ENCODE measurements around the gene WWOX. TPM values are rescaled to one million over a fixed set of nuclear protein-coding genes. Genes with fewer than 3 reads are reported as not detected.

WWOX gene
- total RNA-seq, 4 donors from 2014 or later: 76.8 to 102 (median 83.6) TPM

GRCh38 chr16:78515421-78515820 lies 416.0 kb downstream of the WWOX start:
- Histone ChIP-seq H3K4me3 (no peak overlapping the region), H3K4me1 (no peaks in the 10 kb centered on the region), H3K27ac (no peak overlapping the region), H3K36me3 (no peaks in the 10 kb centered on the region), H3K27me3 (no peaks in the 10 kb centered on the region), H3K9me3 (no peaks in the 10 kb centered on the region)
- TF ChIP-seq EP300 (IDR thresholded peaks at IDR 0.05) (no peak), CTCF (IDR thresholded peaks at IDR 0.05) (no peak), POLR2A (IDR thresholded peaks at IDR 0.05) (no peak)
- no peak for DNase-seq (ENCODE audit: low spot score in 2 of 2)
- WGBS, 2 donors: 96 to 98% methylated on average over 14 of the region's 14 CpGs

- WGBS, 2 donors: 77 to 78% methylated on average over 9 of the region's 9 CpGs
- Histone ChIP-seq H3K27ac (no peak overlapping the region), H3K36me3 (no peaks in the 10 kb centered on the region), H3K27me3 (no peaks in the 10 kb centered on the region), H3K9me3 (no peaks in the 10 kb centered on the region), H3K4me3 (no peak overlapping the region), H3K4me1 (no peaks in the 10 kb centered on the region)
- TF ChIP-seq POLR2A (IDR thresholded peaks at IDR 0.05) (no peak), EP300 (IDR thresholded peaks at IDR 0.05) (no peak)
- no peak for DNase-seq (ENCODE audit: low spot score in 2 of 2)
Measured at GRCh38 chr16:78516006-78516736, 416.7 kb downstream of the WWOX start.

GRCh38 chr16:78519896-78520295 lies 420.4 kb downstream of the WWOX start:
- no peaks in the 10 kb centered on the region for H3K36me3 ChIP-seq
- no peaks in the 10 kb centered on the region for H3K9me3 ChIP-seq
- no peaks in the 10 kb centered on the region for H3K4me1 ChIP-seq
- H3K4me3 ChIP-seq: no peak overlapping the region
- H3K27me3 ChIP-seq: no peaks in the 10 kb centered on the region
- no peak for TF ChIP-seq CTCF (IDR thresholded peaks at IDR 0.05)
- no peak for TF ChIP-seq EP300 (IDR thresholded peaks at IDR 0.05)
- TF ChIP-seq POLR2A (IDR thresholded peaks at IDR 0.05): no peak
- 98% methylated on average over 8 of the region's 8 CpGs for WGBS, 2 donors
- H3K27ac ChIP-seq: no peak overlapping the region
- DNase-seq (ENCODE audit: low spot score in 2 of 2): no peak

GRCh38 chr16:78520470-78520869 lies 421.0 kb downstream of the WWOX start:
- Histone ChIP-seq H3K4me3 (no peak overlapping the region), H3K36me3 (no peaks in the 10 kb centered on the region), H3K4me1 (no peaks in the 10 kb centered on the region), H3K27me3 (no peaks in the 10 kb centered on the region), H3K9me3 (no peaks in the 10 kb centered on the region), H3K27ac (no peak overlapping the region)
- DNase-seq (ENCODE audit: low spot score in 2 of 2): no peak
- TF ChIP-seq EP300 (IDR thresholded peaks at IDR 0.05) (no peak), POLR2A (IDR thresholded peaks at IDR 0.05) (no peak), CTCF (IDR thresholded peaks at IDR 0.05) (no peak)
- WGBS, 2 donors: 82 to 88% methylated on average over 5 of the region's 5 CpGs

- no peaks in the 10 kb centered on the region for H3K4me1 ChIP-seq
- DNase-seq (ENCODE audit: low spot score in 2 of 2): no peak
- H3K27me3 ChIP-seq: no peaks in the 10 kb centered on the region
- no peaks in the 10 kb centered on the region for H3K36me3 ChIP-seq
- TF ChIP-seq POLR2A (IDR thresholded peaks at IDR 0.05) (no peak), EP300 (IDR thresholded peaks at IDR 0.05) (no peak), CTCF (IDR thresholded peaks at IDR 0.05) (no peak)
- WGBS, 2 donors: 60 to 64% methylated on average over 5 of the region's 5 CpGs
- H3K4me3 ChIP-seq: no peak overlapping the region
- no peaks in the 10 kb centered on the region for H3K9me3 ChIP-seq
- no peak overlapping the region for H3K27ac ChIP-seq
Measured at GRCh38 chr16:78522327-78522726, 422.9 kb downstream of the WWOX start.
